Right cardiac atrium (tissue), 5 donors: ENCODE data around the gene CCP110. TPM values are rescaled to one million over a fixed set of nuclear protein-coding genes. Genes with fewer than 3 reads are reported as not detected.
A peak's percentile ranks its signal among the peaks of the same experiment; 100 is the strongest.

Source experiments
- ATAC-seq, 2 donors: fragments of 200-7000 bp; cut with Tn5 transposase; one replicate each; pipeline versions ENCODE4 v1.8.0 to v1.9.1; 2020; ENCODE audit warnings: moderate library complexity in 2 of 2, mild to moderate bottlenecking in 1 of 2
- DNase-seq, 3 donors: peaks; one replicate each; pipeline ENCODE4 v3.0.0-alpha.2; 2020
- H3K27ac ChIP-seq: one replicate; pipeline ENCODE4 v1.5.1; 2013; ENCODE audit warnings: mild to moderate bottlenecking, low read length, control low read depth, moderate library complexity
- H3K27me3 ChIP-seq: one replicate; pipeline ENCODE4 v1.6.1; 2013; ENCODE audit not compliant: control insufficient read depth, insufficient read depth
- H3K4me1 ChIP-seq: one replicate; pipeline ENCODE4 v1.6.1; 2013; ENCODE audit warnings: low read length; ENCODE audit not compliant: control insufficient read depth, insufficient read depth
- H3K4me3 ChIP-seq: one replicate; pipeline ENCODE4 v1.5.1; 2013; ENCODE audit warnings: low read length, control low read depth
- H3K9me3 ChIP-seq: one replicate; pipeline ENCODE4 v1.6.1; 2013; ENCODE audit warnings: low read length; ENCODE audit not compliant: control insufficient read depth
- WGBS: extraction: QIAGEN DNeasy Blood & Tissue Kit; methylation state at CpG from one replicate; pipeline ENCODE4 v1.1.7; 2013; 5-methylcytosine and 5-hydroxymethylcytosine counted together
- intact Hi-C, 4 donors: fragments of 100-400 bp; cut with DNase I; formaldehyde crosslinking; loops; one replicate each; pipeline versions ENCODE4 v1.11.0 to v1.14.0; 2022 to 2023
- polyA plus RNA-seq: library from polyadenylated mRNA; stranded (reverse); fragments of 200-250 nt; gene quantifications from one replicate; pipeline ENCODE4 v1.2.3, GENCODE V29; 2013
- total RNA-seq, 4 donors: library from RNA; stranded (reverse); fragmentation: NEBNext Ultra II Directional; extraction: Animal tissue kit (Norgen Biotek cat#: 25700); gene quantifications; one replicate each; pipeline ENCODE4 v1.2.1, GENCODE V29; 2021
- donor health status: healthy with polysubstance abuse.
- donor health status: DM: no; HTN: yes; CAD: no.
- donor health status: DM: no; HTN: no; CAD: no.
- donor health status: DM: no; HTN: yes; CAD: no; lungs with severe emphysema.
- donor health status: DM: yes; HTN: yes; CAD: no.

CCP110 gene
- total and polyA plus RNA-seq, 5 donors = 3.9 to 13.2 (median 10.3) TPM

DNA sequence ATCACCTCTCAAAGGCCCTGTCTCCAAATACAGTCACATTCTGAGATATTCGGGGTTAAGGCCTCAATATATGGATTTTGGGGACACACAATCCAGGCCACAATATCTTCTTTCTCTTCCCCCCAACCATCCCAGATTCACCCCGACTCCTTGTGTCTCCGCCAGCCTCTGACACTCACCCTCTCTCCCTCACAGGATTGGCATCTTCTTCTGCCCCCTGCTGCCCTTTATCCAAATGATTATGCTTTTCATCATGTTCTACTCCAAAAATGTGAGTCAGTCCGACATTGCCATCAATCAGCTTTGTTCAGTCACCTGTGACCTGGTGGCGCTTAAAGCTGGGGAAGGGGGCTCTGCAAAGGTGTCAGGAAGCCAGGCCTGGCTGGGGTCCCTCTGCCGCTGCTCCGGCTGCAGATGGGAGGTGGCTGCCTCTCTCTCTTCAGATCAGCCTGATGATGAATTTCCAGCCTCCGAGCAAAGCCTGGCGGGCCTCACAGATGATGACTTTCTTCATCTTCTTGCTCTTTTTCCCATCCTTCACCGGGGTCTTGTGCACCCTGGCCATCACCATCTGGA, 36.9 kb upstream of the CCP110 start:
- H3K9me3 ChIP-seq = no peaks in the 10 kb centered on the region
- no peak overlapping the region for H3K4me3 ChIP-seq
- 83% methylated on average over 10 of the region's 10 CpGs for WGBS
- H3K4me1 ChIP-seq = no peaks in the 10 kb centered on the region
- ATAC-seq (no peak), DNase-seq (no peak)
- H3K27me3 ChIP-seq = no peaks in the 10 kb centered on the region
- intact Hi-C loops = no loop called here
- no peak overlapping the region for H3K27ac ChIP-seq

DNA sequence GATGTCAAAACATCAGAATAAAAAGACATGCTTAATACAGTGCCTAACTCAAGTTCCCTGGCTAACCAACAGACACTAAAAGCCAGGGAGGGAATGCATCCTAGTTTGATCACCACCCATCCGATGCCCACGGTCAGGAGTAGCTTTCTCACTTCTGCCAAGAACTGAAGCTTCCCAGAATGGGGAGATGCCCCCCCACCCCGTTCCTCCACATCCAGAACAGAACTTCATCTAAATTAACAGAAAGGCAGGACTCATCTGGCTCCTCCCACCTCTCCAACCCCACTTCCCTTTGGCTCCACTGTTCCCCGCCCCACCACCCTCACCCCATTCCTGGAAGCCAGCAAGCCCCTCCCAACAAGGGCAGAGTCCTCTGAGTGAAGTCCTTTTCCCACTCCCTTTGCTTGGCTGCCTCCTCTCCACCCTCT, 35.5 kb upstream of the CCP110 start:
- no peaks in the 10 kb centered on the region for H3K27me3 ChIP-seq
- DNase-seq (peak in 2 of 3 donors; percentile 20 to 48), ATAC-seq (peak; percentile 55 to 64)
- no peaks in the 10 kb centered on the region for H3K4me1 ChIP-seq
- intact Hi-C loops = no loop called here
- H3K4me3 ChIP-seq = no peak overlapping the region
- no peak overlapping the region for H3K27ac ChIP-seq
- no peaks in the 10 kb centered on the region for H3K9me3 ChIP-seq
- WGBS = 52% methylated on average over 4 of the region's 4 CpGs

GRCh38 chr16:19490619-19491018, 33.1 kb upstream of the CCP110 start:
- DNase-seq (no peak), ATAC-seq (no peak)
- no peaks in the 10 kb centered on the region for H3K27me3 ChIP-seq
- no peaks in the 10 kb centered on the region for H3K4me1 ChIP-seq
- H3K27ac ChIP-seq = no peak overlapping the region
- H3K9me3 ChIP-seq = no peaks in the 10 kb centered on the region
- intact Hi-C loops = no loop called here
- 74% methylated on average over 1 of the region's 1 CpG for WGBS
- no peak overlapping the region for H3K4me3 ChIP-seq

DNA sequence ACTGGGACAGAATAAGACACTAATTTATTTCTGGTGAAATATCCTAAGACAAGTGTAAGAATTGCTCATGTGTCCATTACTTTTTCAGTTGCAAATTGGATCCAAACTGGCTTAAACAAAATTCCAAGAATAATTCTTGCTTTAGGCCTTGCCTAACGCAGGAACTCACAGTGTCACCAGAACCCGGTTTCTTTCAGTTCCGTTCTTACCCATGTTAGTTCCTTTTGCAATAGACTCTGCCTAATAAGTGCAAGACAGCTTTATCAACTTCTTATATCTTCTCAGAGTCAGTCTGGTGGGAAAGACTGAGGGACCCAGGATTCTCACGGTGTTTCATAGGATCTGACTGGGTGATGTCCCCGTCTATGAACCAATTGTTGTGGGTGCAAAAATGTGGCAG, 26.6 kb upstream of the CCP110 start:
- Histone ChIP-seq H3K9me3 (no peaks in the 10 kb centered on the region), H3K4me3 (no peak overlapping the region), H3K4me1 (no peaks in the 10 kb centered on the region), H3K27me3 (no peaks in the 10 kb centered on the region), H3K27ac (no peak overlapping the region)
- WGBS = 77% methylated on average over 5 of the region's 5 CpGs
- intact Hi-C loops = no loop called here
- DNase-seq (no peak), ATAC-seq (no peak)

- Histone ChIP-seq H3K9me3 (no peaks in the 10 kb centered on the region), H3K4me3 (no peak overlapping the region), H3K4me1 (no peaks in the 10 kb centered on the region), H3K27me3 (no peaks in the 10 kb centered on the region), H3K27ac (no peak overlapping the region)
- ATAC-seq = no peak
- intact Hi-C loops = no loop called here
- DNase-seq = no peak
- 80% methylated on average over 5 of the region's 5 CpGs for WGBS
Observed at GRCh38 chr16:19499006-19499405, 24.7 kb upstream of the CCP110 start.

GRCh38 chr16:19499481-19499880, 24.3 kb upstream of the CCP110 start:
- DNase-seq (no peak), ATAC-seq (no peak)
- WGBS = 69% methylated on average over 3 of the region's 3 CpGs
- no peak overlapping the region for H3K4me3 ChIP-seq
- H3K4me1 ChIP-seq = no peaks in the 10 kb centered on the region
- H3K9me3 ChIP-seq = no peaks in the 10 kb centered on the region
- H3K27ac ChIP-seq = no peak overlapping the region
- no peaks in the 10 kb centered on the region for H3K27me3 ChIP-seq
- intact Hi-C loops = no loop called here

- no peaks in the 10 kb centered on the region for H3K27me3 ChIP-seq
- ATAC-seq (peak; percentile 60 to 68), DNase-seq (peak in 2 of 3 donors; percentile 76 to 84)
- intact Hi-C loops = loop anchor here (5.0 to 10.0 kb wide), 3 partner anchors 408 to 418 kb away; no protein-coding TSS in a partner anchor
- no peaks in the 10 kb centered on the region for H3K4me1 ChIP-seq
- no peaks in the 10 kb centered on the region for H3K9me3 ChIP-seq
- WGBS = 92% methylated on average over 3 of the region's 3 CpGs
- H3K4me3 ChIP-seq = no peak overlapping the region
- no peak overlapping the region for H3K27ac ChIP-seq
Observed at GRCh38 chr16:19502395-19503131, 21.2 kb upstream of the CCP110 start.

DNA sequence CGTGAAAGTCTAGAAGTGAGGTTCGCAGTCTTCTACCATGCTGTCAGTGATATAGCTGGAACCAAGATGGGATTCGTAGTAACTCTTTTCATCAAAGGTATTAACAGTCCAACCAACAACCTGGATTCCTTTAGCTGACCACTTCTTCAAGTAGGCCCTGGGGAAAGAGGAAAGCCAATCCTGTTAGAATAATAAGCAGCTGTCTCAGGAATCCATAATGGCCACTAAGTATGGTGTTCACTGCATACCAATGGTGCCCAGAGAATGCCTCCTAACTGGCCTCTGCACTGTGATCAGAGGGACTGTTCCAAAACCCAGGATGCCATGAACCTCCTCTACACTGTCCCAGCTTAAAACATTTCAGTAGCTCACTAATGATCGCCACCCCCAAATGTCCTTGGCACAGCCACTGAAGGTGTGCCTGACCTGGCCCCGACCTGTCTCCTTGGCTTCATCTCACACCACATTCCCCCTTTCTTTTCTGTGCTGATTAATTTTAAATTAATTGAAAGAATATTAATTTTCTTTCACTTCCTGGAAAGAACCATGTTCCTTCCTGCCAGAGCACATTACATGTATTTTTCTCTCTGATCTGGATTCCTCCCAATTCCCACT, 20.2 kb upstream of the CCP110 start:
- Histone ChIP-seq H3K4me3 (no peak overlapping the region), H3K4me1 (no peaks in the 10 kb centered on the region), H3K9me3 (no peaks in the 10 kb centered on the region), H3K27me3 (no peaks in the 10 kb centered on the region), H3K27ac (no peak overlapping the region)
- no peak for ATAC-seq
- intact Hi-C loops = loop anchor here (5.0 to 10.0 kb wide), 3 partner anchors 409 to 419 kb away; no protein-coding TSS in a partner anchor
- no peak for DNase-seq
- WGBS = 94% methylated on average over 5 of the region's 5 CpGs

DNA sequence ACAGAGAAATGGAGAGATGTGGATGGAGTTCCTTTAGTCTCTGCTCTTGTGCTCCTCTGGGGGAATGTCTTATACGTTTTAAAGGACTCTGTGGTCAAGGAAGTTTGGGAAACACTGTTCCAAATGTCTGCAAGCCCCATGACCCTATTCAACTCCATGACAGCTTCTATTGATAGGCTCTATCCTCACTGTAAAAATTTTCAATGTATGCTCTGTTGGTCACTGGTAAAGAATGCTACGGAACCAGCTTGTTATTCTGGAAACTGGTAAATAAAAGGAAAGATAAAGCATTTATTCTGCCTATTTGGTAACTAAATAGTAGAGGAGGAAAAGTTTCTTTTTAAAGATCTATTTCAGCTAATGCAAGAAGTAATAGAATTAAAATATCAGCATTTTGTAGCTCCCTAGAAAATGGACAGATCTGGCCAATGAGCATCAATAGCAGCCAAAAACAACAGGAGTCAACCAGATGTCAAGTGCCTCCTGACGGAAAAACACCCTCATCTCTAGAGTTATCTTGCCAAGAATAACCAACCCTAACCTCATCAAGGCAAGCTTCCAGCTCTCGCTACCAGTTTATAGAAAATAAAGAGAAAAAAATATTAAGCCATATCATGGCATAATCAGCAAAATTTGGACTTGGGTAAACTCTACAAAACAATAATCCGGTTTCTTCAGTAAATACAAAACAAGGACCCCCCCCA, 18.0 kb upstream of the CCP110 start:
- no peak overlapping the region for H3K4me3 ChIP-seq
- 52% methylated on average over 5 of the region's 5 CpGs for WGBS
- DNase-seq (no peak), ATAC-seq (peak; percentile 80 to 90)
- no peak overlapping the region for H3K27ac ChIP-seq
- intact Hi-C loops = loop anchor here in 3 of 4 donors (10.0 kb wide), 2 partner anchors 411 to 421 kb away; no protein-coding TSS in a partner anchor
- no peaks in the 10 kb centered on the region for H3K9me3 ChIP-seq
- peaks cover 1% of the 10 kb centered on the region for H3K4me1 ChIP-seq
- no peaks in the 10 kb centered on the region for H3K27me3 ChIP-seq

DNA sequence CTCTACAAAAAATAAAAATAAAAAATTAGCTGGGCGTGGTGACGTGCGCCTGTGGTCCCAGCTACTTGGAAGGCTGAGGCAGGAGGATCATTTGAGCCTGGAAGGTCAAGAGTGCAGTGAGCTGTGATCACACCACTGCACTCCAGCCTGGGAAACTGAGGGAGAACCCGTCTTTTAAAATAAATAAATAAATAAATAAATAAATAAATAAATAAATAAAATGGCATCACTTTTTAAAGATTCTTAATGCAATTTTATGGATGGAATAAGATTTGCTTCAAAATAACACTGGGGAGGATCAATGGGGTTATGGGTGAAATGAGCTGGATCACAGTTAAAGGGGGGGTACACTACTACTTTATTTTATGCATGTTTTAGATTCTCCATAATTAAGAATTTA, 16.8 kb upstream of the CCP110 start:
- peaks cover 1% of the 10 kb centered on the region for H3K4me1 ChIP-seq
- H3K9me3 ChIP-seq = no peaks in the 10 kb centered on the region
- 98% methylated on average over 4 of the region's 4 CpGs for WGBS
- ATAC-seq (no peak), DNase-seq (no peak)
- H3K27me3 ChIP-seq = no peaks in the 10 kb centered on the region
- no peak overlapping the region for H3K27ac ChIP-seq
- H3K4me3 ChIP-seq = no peak overlapping the region
- intact Hi-C loops = loop anchor here in 3 of 4 donors (10.0 kb wide), 2 partner anchors 412 to 422 kb away; no protein-coding TSS in a partner anchor
